NB4 (cell line): ENCODE data around the gene CDC42EP2.

ENCODE experiments used
- DNase-seq: peaks from one replicate; pipeline ENCODE4 v3.0.0; 2010; ENCODE audit warnings: low read depth
- H3K4me3 ChIP-seq: one replicate; pipeline ENCODE4 v1.5.1; 2011; ENCODE audit warnings: mild to moderate bottlenecking, low read depth, low read length, moderate library complexity
- MYC ChIP-seq: IDR thresholded peaks from 2 replicates; pipeline ENCODE4 v1.6.1; 2011; ENCODE audit warnings: low read depth, low read length
- POLR2A ChIP-seq: IDR thresholded peaks from 2 replicates; pipeline ENCODE4 v1.6.1; 2011; ENCODE audit warnings: mild to moderate bottlenecking; ENCODE audit not compliant: insufficient read length; ENCODE audit errors: extremely low read depth
- TF ChIP-seq, protein P1 (sequence below): IDR thresholded peaks from 2 replicates; pipeline ENCODE4 v1.6.1; 2011; ENCODE audit warnings: low read depth, low read length
- TF ChIP-seq, protein P2 (sequence below): IDR thresholded peaks from one replicate; pipeline ENCODE4 v1.5.1; 2012; ENCODE audit warnings: low read depth, low read length

The CDC42EP2 gene

DNA sequence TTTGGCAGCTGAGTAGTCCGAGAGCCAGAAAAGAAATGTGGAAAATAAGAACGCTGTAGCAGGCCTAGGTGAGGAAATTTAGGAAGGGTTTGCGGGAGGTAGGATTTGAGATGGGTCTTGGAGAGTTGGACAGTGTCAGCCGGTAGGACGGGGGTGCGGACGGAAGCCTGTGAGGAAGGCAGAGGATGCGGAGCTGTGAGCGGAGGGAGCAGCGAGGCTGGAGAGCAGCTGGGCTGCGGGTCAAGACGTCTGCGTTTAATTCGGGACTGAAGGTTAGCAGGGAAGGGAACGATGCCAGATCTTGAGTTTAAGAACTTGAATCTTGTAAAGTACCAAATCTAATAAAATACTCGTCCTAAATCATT lies 39.2 kb downstream of the CDC42EP2 start:
- no peak for DNase-seq
- H3K4me3 ChIP-seq: peak overlapping the region; percentile 48
- TF ChIP-seq, protein P1, sequence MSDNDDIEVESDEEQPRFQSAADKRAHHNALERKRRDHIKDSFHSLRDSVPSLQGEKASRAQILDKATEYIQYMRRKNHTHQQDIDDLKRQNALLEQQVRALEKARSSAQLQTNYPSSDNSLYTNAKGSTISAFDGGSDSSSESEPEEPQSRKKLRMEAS: no peak

DNA sequence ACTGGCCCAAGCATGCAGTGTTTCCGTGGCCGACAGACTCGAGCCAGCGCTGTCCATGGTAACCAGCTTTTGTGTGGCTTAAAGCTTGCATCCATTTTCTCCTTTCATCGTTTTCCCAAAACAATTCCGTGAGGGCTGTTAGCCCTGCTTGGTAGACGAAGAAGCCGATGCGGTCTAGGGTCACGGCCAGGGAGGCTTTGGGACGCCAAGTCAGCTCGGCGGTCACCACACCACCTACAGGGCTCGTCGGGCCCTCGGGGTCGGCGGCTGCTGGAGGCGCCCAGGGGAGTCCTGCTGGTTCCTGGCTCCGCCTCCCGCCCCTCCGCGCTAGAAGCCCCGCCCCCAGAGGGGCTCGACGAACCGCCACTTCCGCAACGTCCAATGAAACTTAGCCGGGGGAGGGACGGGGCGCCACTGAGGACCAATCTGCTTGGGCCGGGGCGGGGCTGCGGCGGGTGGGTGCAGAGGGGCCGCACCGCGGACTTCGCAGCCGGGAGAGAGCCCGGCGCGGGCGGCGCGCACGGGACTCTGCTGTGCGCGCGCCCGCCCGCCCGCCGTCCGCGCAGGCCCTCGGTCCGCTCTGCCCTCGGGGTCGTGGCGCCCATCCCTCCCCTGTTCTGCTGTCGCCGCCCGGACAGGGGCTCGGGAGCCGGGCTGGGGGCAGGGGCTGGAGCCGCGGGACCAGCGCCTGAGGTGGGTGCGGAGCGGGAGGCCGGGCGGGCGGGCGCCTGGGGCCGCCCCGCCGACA lies 39.8 kb downstream of the CDC42EP2 start, which contains the start of gene TIGD3:
TIGD3 (plus strand) TSS at position 487 of the 748 bp plus-strand sequence. CDS start 1,058 bp downstream, outside the sequence.
- DNase-seq: peak; percentile 98
- TF ChIP-seq POLR2A (peak; percentile 50), MYC (no peak)
- H3K4me3 ChIP-seq: peak within 1 kb of the TSS; percentile 48

DNA sequence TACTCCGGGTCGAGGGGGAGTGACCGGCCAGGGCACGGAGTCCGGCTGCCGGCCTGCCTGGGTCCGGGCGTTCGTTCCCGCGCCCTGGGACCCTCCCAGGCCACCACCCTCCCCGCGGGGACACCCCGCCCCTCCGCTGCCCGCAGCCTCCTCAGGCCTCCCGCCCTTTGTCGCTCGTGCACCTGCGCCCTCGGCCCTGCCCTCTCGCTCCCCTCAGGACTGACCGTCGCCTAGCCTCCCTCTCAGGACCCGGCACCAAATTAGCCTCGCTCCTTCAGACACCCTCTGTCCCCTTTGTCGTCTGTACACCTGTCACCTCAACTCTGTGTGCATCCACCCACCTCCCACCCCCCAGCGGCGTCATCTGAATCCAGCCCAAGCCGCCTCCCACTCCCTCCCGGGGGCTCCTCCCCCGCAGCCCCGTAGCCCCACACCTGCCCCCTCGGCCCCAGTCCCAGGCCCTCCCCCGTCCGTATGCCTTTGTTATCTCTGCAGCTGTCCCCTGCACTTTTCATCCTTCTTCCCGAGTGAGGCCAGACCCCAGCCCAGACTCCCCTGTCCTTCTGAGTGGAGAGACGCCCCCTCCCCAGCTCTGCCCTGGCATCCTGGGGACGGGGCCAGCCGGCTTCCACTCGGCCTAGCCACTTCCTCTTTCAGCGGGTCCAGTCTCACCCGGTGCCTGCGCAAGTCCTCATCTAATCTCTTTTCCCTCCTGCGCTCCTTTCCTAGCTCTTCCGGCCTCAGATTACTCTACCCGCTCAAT lies 40.5 kb downstream of the CDC42EP2 start:
- H3K4me3 ChIP-seq: peak overlapping the region; percentile 44
- DNase-seq: peak; percentile 82
- no peak for TF ChIP-seq MYC
- TF ChIP-seq POLR2A: no peak
- TF ChIP-seq, protein P2, sequence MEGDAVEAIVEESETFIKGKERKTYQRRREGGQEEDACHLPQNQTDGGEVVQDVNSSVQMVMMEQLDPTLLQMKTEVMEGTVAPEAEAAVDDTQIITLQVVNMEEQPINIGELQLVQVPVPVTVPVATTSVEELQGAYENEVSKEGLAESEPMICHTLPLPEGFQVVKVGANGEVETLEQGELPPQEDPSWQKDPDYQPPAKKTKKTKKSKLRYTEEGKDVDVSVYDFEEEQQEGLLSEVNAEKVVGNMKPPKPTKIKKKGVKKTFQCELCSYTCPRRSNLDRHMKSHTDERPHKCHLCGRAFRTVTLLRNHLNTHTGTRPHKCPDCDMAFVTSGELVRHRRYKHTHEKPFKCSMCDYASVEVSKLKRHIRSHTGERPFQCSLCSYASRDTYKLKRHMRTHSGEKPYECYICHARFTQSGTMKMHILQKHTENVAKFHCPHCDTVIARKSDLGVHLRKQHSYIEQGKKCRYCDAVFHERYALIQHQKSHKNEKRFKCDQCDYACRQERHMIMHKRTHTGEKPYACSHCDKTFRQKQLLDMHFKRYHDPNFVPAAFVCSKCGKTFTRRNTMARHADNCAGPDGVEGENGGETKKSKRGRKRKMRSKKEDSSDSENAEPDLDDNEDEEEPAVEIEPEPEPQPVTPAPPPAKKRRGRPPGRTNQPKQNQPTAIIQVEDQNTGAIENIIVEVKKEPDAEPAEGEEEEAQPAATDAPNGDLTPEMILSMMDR: no peak
- TF ChIP-seq, protein P1: no peak

DNA sequence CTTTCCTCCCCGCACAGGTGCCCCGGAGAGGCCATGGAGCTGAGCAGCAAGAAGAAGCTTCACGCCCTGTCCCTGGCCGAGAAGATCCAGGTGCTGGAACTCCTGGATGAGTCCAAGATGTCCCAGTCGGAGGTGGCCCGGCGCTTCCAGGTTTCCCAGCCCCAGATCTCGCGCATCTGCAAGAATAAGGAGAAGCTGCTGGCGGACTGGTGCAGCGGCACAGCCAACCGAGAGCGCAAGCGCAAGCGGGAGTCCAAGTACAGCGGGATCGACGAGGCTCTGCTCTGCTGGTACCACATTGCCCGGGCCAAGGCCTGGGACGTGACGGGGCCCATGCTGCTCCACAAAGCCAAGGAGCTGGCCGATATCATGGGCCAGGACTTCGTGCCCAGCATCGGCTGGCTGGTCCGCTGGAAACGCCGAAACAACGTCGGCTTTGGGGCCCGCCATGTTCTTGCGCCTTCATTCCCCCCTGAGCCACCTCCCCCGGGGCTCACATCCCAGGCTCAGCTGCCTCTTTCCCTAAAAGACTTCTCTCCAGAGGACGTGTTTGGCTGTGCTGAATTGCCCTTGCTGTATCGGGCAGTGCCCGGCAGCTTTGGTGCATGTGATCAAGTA lies 41.2 kb downstream of the CDC42EP2 start:
- no peak for DNase-seq
- H3K4me3 ChIP-seq: no peak overlapping the region
- TF ChIP-seq POLR2A (no peak), MYC (no peak; the same call in 1 of the 2 replicates)
- TF ChIP-seq, protein P1: no peak
- TF ChIP-seq, protein P2: no peak

DNA sequence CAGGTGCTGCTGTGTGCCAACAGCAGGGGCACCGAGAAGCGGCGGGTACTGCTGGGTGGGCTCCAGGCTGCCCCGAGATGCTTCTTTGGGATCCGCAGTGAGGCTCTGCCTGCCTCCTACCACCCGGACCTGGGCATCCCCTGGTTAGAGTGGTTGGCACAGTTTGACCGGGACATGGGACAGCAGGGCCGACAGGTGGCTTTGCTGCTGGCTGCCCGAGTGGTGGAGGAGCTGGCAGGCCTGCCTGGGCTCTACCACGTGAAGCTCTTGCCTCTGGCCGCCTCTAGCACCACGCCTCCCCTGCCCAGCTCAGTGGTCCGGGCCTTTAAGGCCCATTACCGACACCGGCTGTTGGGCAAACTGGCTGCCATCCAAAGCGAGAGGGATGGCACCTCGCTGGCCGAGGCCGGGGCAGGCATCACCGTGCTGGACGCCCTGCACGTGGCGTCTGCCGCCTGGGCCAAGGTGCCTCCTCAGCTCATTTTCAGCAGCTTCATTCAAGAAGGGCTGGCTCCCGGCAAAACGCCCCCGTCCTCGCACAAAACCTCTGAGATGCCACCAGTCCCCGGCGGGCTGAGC lies 41.8 kb downstream of the CDC42EP2 start:
- no peak for DNase-seq
- no peak overlapping the region for H3K4me3 ChIP-seq
- no peak for TF ChIP-seq POLR2A
- TF ChIP-seq, protein P2: no peak
- TF ChIP-seq, protein P1: no peak
- TF ChIP-seq MYC: no peak

DNA sequence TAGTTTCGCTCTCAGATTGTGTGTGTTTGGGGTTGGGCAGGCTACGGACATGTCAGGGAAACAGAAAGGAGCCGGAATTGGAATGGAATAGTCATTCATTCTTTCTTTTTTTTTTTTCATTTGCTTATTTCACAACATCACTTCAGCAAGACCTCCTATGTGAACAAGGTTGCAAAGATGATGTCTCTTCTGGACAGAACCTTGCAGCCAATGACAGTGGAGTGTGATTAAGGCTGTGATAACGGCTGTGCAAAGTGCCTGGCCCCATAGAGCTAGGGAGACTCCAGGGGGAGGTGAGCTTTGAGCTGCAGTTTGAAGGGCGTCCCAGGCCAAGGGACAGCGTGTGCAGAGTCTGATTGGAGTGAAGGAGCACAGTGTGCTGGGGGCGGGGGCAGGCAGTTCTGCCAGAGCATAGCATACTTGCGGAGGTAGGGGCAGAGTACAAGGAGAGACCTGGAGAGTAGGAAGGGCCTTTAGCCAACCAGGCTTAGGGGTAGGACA lies 43.2 kb downstream of the CDC42EP2 start:
- DNase-seq: no peak
- TF ChIP-seq MYC (no peak), POLR2A (no peak)
- TF ChIP-seq, protein P2: no peak
- TF ChIP-seq, protein P1: no peak
- no peak overlapping the region for H3K4me3 ChIP-seq
